Measurements from ENCODE around the gene HOXA3.

The HOXA3 gene

GRCh38 chr7:27101957-27102580, 50.3 kb downstream of the HOXA3 start:
- POLR2A ChIA-PET: no interaction called here
- no peak overlapping the region for H3K4me3 ChIP-seq (ENCODE audit: low read depth, low read length)
- CTCF ChIA-PET: no interaction called here
- TF ChIP-seq, protein P1, sequence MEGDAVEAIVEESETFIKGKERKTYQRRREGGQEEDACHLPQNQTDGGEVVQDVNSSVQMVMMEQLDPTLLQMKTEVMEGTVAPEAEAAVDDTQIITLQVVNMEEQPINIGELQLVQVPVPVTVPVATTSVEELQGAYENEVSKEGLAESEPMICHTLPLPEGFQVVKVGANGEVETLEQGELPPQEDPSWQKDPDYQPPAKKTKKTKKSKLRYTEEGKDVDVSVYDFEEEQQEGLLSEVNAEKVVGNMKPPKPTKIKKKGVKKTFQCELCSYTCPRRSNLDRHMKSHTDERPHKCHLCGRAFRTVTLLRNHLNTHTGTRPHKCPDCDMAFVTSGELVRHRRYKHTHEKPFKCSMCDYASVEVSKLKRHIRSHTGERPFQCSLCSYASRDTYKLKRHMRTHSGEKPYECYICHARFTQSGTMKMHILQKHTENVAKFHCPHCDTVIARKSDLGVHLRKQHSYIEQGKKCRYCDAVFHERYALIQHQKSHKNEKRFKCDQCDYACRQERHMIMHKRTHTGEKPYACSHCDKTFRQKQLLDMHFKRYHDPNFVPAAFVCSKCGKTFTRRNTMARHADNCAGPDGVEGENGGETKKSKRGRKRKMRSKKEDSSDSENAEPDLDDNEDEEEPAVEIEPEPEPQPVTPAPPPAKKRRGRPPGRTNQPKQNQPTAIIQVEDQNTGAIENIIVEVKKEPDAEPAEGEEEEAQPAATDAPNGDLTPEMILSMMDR (IDR thresholded peaks at IDR 0.05; ENCODE audit: insufficient read depth, low read length, missing control alignments): no peak
- DNase-seq (ENCODE audit: low read depth, low spot score): no peak

DNA sequence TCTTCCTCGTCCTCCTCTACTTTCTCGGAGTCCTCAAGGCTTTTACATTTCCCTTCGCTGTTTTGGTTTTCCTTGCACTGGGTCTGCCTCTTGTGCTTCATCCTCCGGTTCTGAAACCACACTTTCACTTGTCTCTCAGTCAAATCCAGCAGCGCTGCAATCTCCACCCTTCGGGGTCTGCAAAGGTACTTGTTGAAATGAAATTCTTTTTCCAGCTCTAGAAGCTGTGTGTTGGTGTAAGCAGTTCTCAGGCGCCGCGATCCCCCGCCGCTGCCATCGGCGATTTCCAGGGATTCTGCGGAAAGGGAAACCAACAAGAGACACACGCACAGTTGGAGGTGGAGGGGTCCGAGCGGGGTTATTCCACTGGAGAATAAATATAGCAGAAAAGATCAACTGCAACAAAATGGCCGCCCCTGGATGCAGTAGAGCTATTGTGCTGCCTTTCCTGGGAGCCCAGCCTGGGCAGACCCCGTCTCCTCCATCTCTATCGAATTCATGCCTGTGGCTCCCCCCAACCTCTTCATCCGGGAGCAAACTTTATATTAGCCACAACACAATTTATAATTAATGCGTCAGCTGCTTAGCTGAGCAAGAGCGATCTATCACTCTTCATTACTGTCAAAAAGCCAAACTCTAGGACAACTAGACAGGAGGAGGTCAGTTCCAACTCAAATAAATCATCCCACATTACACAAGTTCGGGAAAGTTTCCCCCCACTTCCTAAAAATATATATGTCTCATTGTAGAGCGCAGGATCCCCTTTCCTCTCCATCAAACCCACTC, 51.0 kb downstream of the HOXA3 start:
- TF ChIP-seq, protein P1 (IDR thresholded peaks at IDR 0.05; ENCODE audit: insufficient read depth, low read length, missing control alignments): no peak
- POLR2A ChIA-PET: no interaction called here
- no peak for DNase-seq (ENCODE audit: low read depth, low spot score)
- CTCF ChIA-PET: interaction anchor here (1.7 kb wide), 1 partner anchor 50 kb away, joined by 5 read pairs; no protein-coding TSS in a partner anchor
- no peak overlapping the region for H3K4me3 ChIP-seq (ENCODE audit: low read depth, low read length)

DNA sequence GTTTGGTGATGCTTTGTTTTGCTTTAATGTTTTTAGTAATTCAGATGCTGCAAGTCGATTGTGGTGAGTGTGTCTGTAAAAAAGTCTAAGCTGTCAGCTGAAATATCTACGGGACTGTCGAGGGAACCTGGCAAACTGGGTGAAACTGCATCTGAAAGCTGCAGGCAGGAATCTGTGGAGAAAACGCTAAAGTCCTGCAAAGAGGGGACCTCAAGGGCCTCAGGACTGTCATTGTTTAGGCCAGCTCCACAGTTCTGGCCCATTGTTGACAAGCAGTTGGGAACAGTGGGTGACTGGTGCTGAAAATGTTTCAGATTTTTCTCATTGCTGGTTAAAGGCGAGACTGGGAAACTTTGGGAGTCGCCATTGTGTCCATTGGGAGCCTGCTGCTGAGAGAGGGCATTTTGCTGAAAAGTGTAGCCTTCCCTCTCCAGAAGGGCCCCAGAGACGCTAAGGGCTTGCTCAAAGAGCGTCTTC, 51.7 kb downstream of the HOXA3 start:
- ChIA-PET POLR2A (no interaction called here), CTCF (interaction anchor here (1.7 kb wide), 1 partner anchor 50 kb away, joined by 5 read pairs; no protein-coding TSS in a partner anchor)
- no peak overlapping the region for H3K4me3 ChIP-seq (ENCODE audit: low read depth, low read length)
- TF ChIP-seq, protein P1 (IDR thresholded peaks at IDR 0.05; ENCODE audit: insufficient read depth, low read length, missing control alignments): no peak
- no peak for DNase-seq (ENCODE audit: low read depth, low spot score)

DNA sequence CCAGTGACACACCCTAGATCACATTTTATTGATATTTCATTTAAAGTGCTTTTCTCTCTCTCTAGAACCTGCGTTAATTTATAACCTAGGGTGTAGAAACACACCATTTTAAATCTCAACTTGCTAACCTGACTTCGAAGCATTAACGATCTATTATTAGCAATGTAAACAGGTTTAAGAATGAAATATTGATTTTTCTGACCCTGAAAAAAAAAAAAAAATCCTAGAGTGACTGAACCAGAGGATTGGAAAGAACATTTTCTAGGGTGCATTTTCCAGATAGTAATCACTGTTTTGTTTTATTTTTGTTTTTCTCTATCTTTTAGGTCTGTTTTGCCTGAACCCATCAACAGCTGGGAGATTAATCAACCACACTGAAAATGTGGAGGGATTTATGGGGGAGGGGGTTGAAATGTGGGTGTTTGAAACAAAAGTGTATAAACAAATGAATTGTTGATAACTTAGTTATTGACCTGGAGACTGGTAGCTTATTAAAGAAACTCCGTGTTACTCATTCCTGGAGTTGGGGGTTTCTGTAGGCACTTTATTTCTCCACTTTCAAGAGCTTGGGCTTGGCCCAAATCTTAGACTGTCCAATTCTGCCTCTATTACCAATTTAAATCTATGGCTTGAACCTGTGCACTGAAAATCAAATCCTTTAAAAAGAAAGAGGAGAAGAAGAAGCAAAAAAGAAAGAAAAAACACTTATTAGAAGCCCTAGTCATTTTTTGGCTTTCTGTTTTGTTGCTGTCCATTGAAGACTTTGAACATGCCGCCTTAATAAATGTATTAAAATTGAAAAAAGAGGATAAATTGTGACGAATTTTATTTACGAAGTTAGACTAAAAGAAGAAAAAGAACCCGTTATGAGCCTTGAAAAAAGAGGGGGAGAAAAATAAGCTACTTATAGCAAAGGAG, 52.7 kb downstream of the HOXA3 start:
- ChIA-PET POLR2A (interaction anchor here (0.7 kb wide), 1 partner anchor 17 kb away, joined by 3 read pairs; no protein-coding TSS in a partner anchor), CTCF (interaction anchor here (1.7 kb wide), 1 partner anchor 51 kb away, joined by 5 read pairs; no protein-coding TSS in a partner anchor)
- DNase-seq (ENCODE audit: low read depth, low spot score): no peak
- H3K4me3 ChIP-seq (ENCODE audit: low read depth, low read length): no peak overlapping the region
- TF ChIP-seq, protein P1 (IDR thresholded peaks at IDR 0.05; ENCODE audit: insufficient read depth, low read length, missing control alignments): no peak

- peak overlapping the region; percentile 48 for H3K4me3 ChIP-seq (ENCODE audit: low read depth, low read length)
- DNase-seq (ENCODE audit: low read depth, low spot score): peak; percentile 23
- CTCF ChIA-PET: interaction anchor here (0.9 kb wide), 1 partner anchor 33 kb away, joined by 3 read pairs; no protein-coding TSS in a partner anchor
- TF ChIP-seq, protein P1 (IDR thresholded peaks at IDR 0.05; ENCODE audit: insufficient read depth, low read length, missing control alignments): no peak
- POLR2A ChIA-PET: interaction anchor here (0.7 to 0.9 kb wide), 2 partner anchors 18 to 35 kb away, joined by 3 read pairs; no protein-coding TSS in a partner anchor
These were observed 53.6 kb downstream of the HOXA3 start for GRCh38 chr7:27098578-27099451.

Measured in AG04449 (cell line).